ENCODE data around the gene CFAP299. TPM values are rescaled to one million over a fixed set of nuclear protein-coding genes. Genes with fewer than 3 reads are reported as not detected.
"Not testable (repeated sequence)": the region's sequence is repeated elsewhere in the genome, so short reads cannot be mapped to it uniquely, and the experiment has no call there.

The CFAP299 gene
- total RNA-seq, 1 donor from 2014 or later = 1.9 TPM

- no peak for DNase-seq (ENCODE audit: low read depth)
Observed at GRCh38 chr4:80705311-80705710, 369.8 kb downstream of the CFAP299 start.

- DNase-seq (ENCODE audit: low read depth) = no peak
Observed at GRCh38 chr4:80709082-80709869, 373.7 kb downstream of the CFAP299 start.

GRCh38 chr4:80710748-80711451 is 375.4 kb downstream of the CFAP299 start:
- no peak for DNase-seq (ENCODE audit: low read depth)

- DNase-seq (ENCODE audit: low read depth) = no peak
Observed at GRCh38 chr4:80711956-80712355, 376.4 kb downstream of the CFAP299 start.

- no peak for DNase-seq (ENCODE audit: low read depth)
Observed at GRCh38 chr4:80713409-80713808, 377.9 kb downstream of the CFAP299 start.

- no peak for DNase-seq (ENCODE audit: low read depth)
Observed at GRCh38 chr4:80717204-80717603, 381.7 kb downstream of the CFAP299 start.

GRCh38 chr4:80726471-80726870 is 390.9 kb downstream of the CFAP299 start:
- no peak for DNase-seq (ENCODE audit: low read depth)

- DNase-seq (ENCODE audit: low read depth) = no peak
Observed at GRCh38 chr4:80730158-80730557, 394.6 kb downstream of the CFAP299 start.

GRCh38 chr4:80731436-80731835 is 395.9 kb downstream of the CFAP299 start:
- no peak for DNase-seq (ENCODE audit: low read depth)

- peak; percentile 8 for DNase-seq (ENCODE audit: low read depth)
Observed at GRCh38 chr4:80732010-80732409, 396.5 kb downstream of the CFAP299 start.

- no peak for DNase-seq (ENCODE audit: low read depth)
Observed at GRCh38 chr4:80740375-80740774, 404.8 kb downstream of the CFAP299 start.

- DNase-seq (ENCODE audit: low read depth) = not testable (repeated sequence)
Observed at GRCh38 chr4:80749558-80749957, 414.0 kb downstream of the CFAP299 start.

- DNase-seq (ENCODE audit: low read depth) = no peak
Observed at GRCh38 chr4:80751200-80751599, 415.7 kb downstream of the CFAP299 start.

GRCh38 chr4:80767944-80768343 is 432.4 kb downstream of the CFAP299 start:
- peak; percentile 48 for DNase-seq (ENCODE audit: low read depth)

GRCh38 chr4:80776168-80776567 is 440.6 kb downstream of the CFAP299 start:
- DNase-seq (ENCODE audit: low read depth) = no peak

- DNase-seq (ENCODE audit: low read depth) = no peak
Observed at GRCh38 chr4:80781431-80781830, 445.9 kb downstream of the CFAP299 start.

GRCh38 chr4:80787306-80787705 is 451.8 kb downstream of the CFAP299 start:
- DNase-seq (ENCODE audit: low read depth) = no peak

- peak; percentile 13 for DNase-seq (ENCODE audit: low read depth)
Observed at GRCh38 chr4:80788798-80789197, 453.3 kb downstream of the CFAP299 start.

GRCh38 chr4:80790152-80790551 is 454.6 kb downstream of the CFAP299 start:
- no peak for DNase-seq (ENCODE audit: low read depth)

- not testable (repeated sequence) for DNase-seq (ENCODE audit: low read depth)
Observed at GRCh38 chr4:80793660-80794059, 458.1 kb downstream of the CFAP299 start.

- no peak for DNase-seq (ENCODE audit: low read depth)
Observed at GRCh38 chr4:80798082-80798481, 462.6 kb downstream of the CFAP299 start.

GRCh38 chr4:80800719-80801118 is 465.2 kb downstream of the CFAP299 start:
- DNase-seq (ENCODE audit: low read depth) = not testable (repeated sequence)

- DNase-seq (ENCODE audit: low read depth) = no peak
Observed at GRCh38 chr4:80803337-80803736, 467.8 kb downstream of the CFAP299 start.

All from myocyte (in vitro differentiated cells).